Activated CD4-positive, alpha-beta T cell treated with anti-CD3 and anti-CD28 coated beads, Interleukin-2, amount 10 ng/mL, durations not matched to agents 24 days and 14 days (primary cell): ENCODE data around the gene THSD7A. TPM values are rescaled to one million over a fixed set of nuclear protein-coding genes. Genes with fewer than 3 reads are reported as not detected.

Source experiments
- DNase-seq: peaks from one replicate; pipeline ENCODE4 v3.0.0; 2022
- H3K27ac Mint-ChIP-seq: one replicate; pipeline ENCODE4 v1.8.0; 2022; ENCODE audit warnings: mild to moderate bottlenecking, mixed read lengths
- H3K27me3 Mint-ChIP-seq: one replicate; pipeline ENCODE4 v1.8.0; 2022; ENCODE audit warnings: mixed read lengths
- H3K36me3 Mint-ChIP-seq: one replicate; pipeline ENCODE4 v1.8.0; 2022; ENCODE audit warnings: low read depth, mild to moderate bottlenecking, mixed read lengths
- H3K4me1 Mint-ChIP-seq: one replicate; pipeline ENCODE4 v1.8.0; 2021; ENCODE audit warnings: mixed read lengths
- H3K4me3 Mint-ChIP-seq: one replicate; pipeline ENCODE4 v1.8.0; 2022; ENCODE audit warnings: mild to moderate bottlenecking, moderate library complexity, mixed read lengths
- H3K9me3 Mint-ChIP-seq: one replicate; pipeline ENCODE4 v1.8.0; 2021; ENCODE audit warnings: mixed read lengths
- intact Hi-C: fragments of 100-400 bp; cut with micrococcal nuclease; formaldehyde crosslinking; loops from one replicate; pipeline ENCODE4 v1.15.1; 2023
- total RNA-seq: library from RNA; stranded (reverse); gene quantifications from 2 replicates; pipeline ENCODE4 v1.2.3, GENCODE V29; 2022

THSD7A gene
- total RNA-seq, 1 donor from 2014 or later, result not detected

DNA sequence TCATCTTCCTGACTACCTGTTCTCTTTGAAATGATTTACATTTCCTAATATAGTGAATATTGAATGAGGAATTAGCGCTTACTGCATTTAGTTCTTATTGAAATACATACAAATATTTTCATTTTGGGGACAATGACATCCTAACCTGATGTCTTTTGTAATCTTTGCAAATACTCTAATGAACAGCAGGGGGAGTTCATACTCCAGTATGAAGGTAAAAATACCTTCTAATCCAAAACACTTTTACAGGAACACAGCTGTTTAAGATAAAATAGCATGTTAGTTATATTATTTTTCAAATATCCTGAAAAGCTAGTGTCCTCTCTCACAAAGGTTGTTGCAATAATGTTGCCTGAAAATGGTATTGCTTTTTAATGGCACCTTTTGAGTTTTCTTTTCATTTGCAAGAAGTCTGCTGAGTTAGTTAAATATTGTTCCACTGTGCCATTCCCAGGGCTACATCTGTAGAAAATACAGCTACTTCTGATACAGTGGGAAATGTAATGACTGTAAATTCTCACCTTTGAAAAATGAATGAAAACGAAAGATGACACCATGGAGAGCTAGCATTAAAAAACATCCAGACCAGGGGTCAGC is 458.4 kb downstream of the THSD7A start:
- Mint-ChIP-seq H3K27ac (no peak overlapping the region), H3K36me3 (no peaks in the 10 kb centered on the region), H3K4me1 (no peaks in the 10 kb centered on the region), H3K4me3 (no peak overlapping the region), H3K27me3 (no peaks in the 10 kb centered on the region), H3K9me3 (no peaks in the 10 kb centered on the region)
- intact Hi-C loops, result no loop called here
- no peak for DNase-seq

DNA sequence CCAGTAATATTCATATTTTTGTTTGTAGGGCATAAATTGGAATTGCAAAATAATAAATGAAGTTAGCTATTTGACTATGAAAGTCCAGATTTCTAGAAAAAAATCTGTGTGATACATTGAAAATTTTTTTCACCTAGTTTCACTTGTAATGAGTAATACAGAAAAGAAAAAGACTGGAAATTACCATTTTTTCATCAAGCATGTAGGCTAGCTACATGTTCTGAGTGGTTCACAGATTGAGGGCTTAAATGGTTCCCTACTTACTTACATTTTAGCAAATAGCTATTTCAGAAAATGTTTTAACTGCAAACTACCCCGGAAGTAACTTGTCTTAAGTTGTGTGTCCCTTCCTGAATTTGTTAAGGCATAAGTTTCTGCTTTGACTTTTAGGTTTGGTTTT is 462.3 kb downstream of the THSD7A start:
- H3K36me3 Mint-ChIP-seq, result no peaks in the 10 kb centered on the region
- no peaks in the 10 kb centered on the region for H3K27me3 Mint-ChIP-seq
- H3K27ac Mint-ChIP-seq, result no peak overlapping the region
- no peak overlapping the region for H3K4me3 Mint-ChIP-seq
- no peaks in the 10 kb centered on the region for H3K4me1 Mint-ChIP-seq
- intact Hi-C loops, result no loop called here
- peak; percentile 26 for DNase-seq
- no peaks in the 10 kb centered on the region for H3K9me3 Mint-ChIP-seq

DNA sequence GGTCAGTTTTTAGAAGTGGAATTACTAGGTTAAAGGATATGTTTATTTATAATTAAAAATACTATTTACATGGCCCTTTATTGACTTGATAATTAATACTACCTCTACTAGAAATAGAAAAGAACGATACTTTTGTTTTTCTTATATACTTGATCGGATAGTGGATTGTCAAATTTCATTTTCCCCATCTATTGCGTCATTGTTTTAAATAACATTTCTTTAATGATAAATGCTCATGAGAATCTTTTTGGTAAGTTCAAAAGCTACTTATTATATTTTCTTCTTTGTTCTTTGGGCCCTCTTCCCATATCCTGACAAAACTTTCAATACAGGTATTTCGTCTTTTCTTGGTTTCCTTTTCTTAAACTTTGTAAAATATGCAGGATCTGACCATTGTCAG is 465.9 kb downstream of the THSD7A start:
- Mint-ChIP-seq H3K4me1 (no peaks in the 10 kb centered on the region), H3K36me3 (no peaks in the 10 kb centered on the region), H3K27ac (no peak overlapping the region), H3K4me3 (no peak overlapping the region), H3K27me3 (no peaks in the 10 kb centered on the region), H3K9me3 (no peaks in the 10 kb centered on the region)
- no peak for DNase-seq
- intact Hi-C loops, result no loop called here

GRCh38 chr7:11358637-11359036 is 473.4 kb downstream of the THSD7A start:
- DNase-seq, result no peak
- no peaks in the 10 kb centered on the region for H3K9me3 Mint-ChIP-seq
- intact Hi-C loops, result no loop called here
- H3K27me3 Mint-ChIP-seq, result no peaks in the 10 kb centered on the region
- no peak overlapping the region for H3K4me3 Mint-ChIP-seq
- no peaks in the 10 kb centered on the region for H3K36me3 Mint-ChIP-seq
- H3K27ac Mint-ChIP-seq, result no peak overlapping the region
- no peaks in the 10 kb centered on the region for H3K4me1 Mint-ChIP-seq

- no peaks in the 10 kb centered on the region for H3K4me1 Mint-ChIP-seq
- intact Hi-C loops, result no loop called here
- no peaks in the 10 kb centered on the region for H3K9me3 Mint-ChIP-seq
- H3K36me3 Mint-ChIP-seq, result no peaks in the 10 kb centered on the region
- no peak overlapping the region for H3K4me3 Mint-ChIP-seq
- H3K27ac Mint-ChIP-seq, result no peak overlapping the region
- no peak for DNase-seq
- peaks cover 2% of the 10 kb centered on the region for H3K27me3 Mint-ChIP-seq
Observed at GRCh38 chr7:11355399-11356005, 476.5 kb downstream of the THSD7A start.

- Mint-ChIP-seq H3K4me1 (no peaks in the 10 kb centered on the region), H3K9me3 (no peaks in the 10 kb centered on the region), H3K27ac (no peak overlapping the region), H3K36me3 (no peaks in the 10 kb centered on the region), H3K27me3 (peaks cover 8% of the 10 kb centered on the region), H3K4me3 (no peak overlapping the region)
- DNase-seq, result no peak
- intact Hi-C loops, result no loop called here
Observed at GRCh38 chr7:11346302-11346701, 485.7 kb downstream of the THSD7A start.

- H3K9me3 Mint-ChIP-seq, result no peaks in the 10 kb centered on the region
- H3K27ac Mint-ChIP-seq, result no peak overlapping the region
- peaks cover 2% of the 10 kb centered on the region for H3K4me1 Mint-ChIP-seq
- intact Hi-C loops, result no loop called here
- no peak overlapping the region for H3K4me3 Mint-ChIP-seq
- no peak for DNase-seq
- peaks cover 9% of the 10 kb centered on the region for H3K27me3 Mint-ChIP-seq
- H3K36me3 Mint-ChIP-seq, result no peaks in the 10 kb centered on the region
Observed at GRCh38 chr7:11345621-11346020, 486.4 kb downstream of the THSD7A start.

DNA sequence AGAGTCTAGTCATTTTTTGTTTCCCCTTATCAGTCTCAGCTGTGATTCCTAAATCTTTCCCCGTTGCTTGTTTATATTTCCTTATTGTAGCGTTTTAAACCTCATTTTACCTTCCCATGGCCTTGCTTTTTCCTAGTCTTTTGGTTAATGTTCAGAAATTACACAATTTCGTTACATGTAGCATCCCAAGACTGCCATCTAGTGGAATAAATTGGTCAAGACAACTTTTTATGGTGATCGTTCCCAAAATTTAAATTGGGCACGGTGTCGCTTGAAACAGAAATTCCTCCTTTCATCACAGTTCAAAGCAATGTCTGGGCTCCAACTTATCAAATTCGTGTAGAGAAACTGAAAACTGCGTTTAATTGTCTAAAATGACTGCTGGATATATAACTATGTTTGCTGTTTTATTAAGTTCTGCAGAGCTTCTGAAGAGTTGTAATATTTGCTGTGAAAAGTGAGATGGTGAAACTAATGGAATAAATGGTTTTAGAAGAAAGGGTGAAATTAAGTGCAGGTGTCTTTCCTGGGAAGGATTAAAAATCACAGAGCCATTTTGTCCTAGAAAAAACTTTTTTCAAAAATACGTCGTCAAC is 488.1 kb downstream of the THSD7A start:
- H3K27me3 Mint-ChIP-seq, result peaks cover 9% of the 10 kb centered on the region
- no peak overlapping the region for H3K4me3 Mint-ChIP-seq
- no peaks in the 10 kb centered on the region for H3K36me3 Mint-ChIP-seq
- no peak overlapping the region for H3K27ac Mint-ChIP-seq
- H3K9me3 Mint-ChIP-seq, result no peaks in the 10 kb centered on the region
- H3K4me1 Mint-ChIP-seq, result peaks cover 2% of the 10 kb centered on the region
- intact Hi-C loops, result loop anchor here (5.0 kb wide), 1 partner anchor 457 kb away; no protein-coding TSS in a partner anchor
- DNase-seq, result peak; percentile 69

GRCh38 chr7:11343136-11343535 is 488.9 kb downstream of the THSD7A start:
- Mint-ChIP-seq H3K27me3 (peaks cover 9% of the 10 kb centered on the region), H3K9me3 (no peaks in the 10 kb centered on the region), H3K4me1 (peaks cover 2% of the 10 kb centered on the region), H3K4me3 (no peak overlapping the region), H3K27ac (no peak overlapping the region), H3K36me3 (no peaks in the 10 kb centered on the region)
- peak; percentile 17 for DNase-seq
- intact Hi-C loops, result loop anchor here (5.0 kb wide), 1 partner anchor 456 kb away; no protein-coding TSS in a partner anchor

DNA sequence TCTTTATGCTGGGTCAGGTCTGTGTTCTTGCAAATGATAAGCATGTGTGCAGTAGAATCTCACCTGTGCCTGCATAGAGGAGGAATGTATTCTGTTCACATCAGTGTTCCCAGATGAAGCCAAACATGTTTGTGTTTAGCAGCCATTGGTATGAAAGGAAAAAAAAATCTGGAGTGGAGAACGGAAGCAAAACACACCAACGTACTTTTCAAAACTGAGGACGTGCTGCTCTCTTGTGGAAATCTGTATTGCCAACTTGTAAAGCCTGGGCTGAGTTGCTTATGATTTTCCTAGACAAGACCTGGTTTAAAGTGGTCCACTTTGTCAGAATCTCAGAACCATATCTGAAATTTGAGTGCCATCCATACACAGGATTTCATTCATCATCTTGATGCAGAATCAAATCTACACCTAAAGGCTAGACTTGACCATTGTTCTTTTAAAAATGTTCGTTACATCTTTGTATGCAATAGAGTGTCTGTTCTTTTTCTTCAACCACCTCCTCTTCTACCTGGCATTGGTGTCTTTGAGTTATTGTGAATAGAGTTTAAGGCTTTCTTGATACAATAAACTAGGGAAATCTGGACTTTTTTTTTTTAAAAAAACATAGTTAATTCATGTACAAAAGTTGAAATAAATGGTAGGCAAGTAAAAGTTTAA is 490.6 kb downstream of the THSD7A start:
- no peak overlapping the region for H3K4me3 Mint-ChIP-seq
- no peak overlapping the region for H3K27ac Mint-ChIP-seq
- H3K36me3 Mint-ChIP-seq, result no peaks in the 10 kb centered on the region
- no peaks in the 10 kb centered on the region for H3K9me3 Mint-ChIP-seq
- DNase-seq, result peak; percentile 45
- H3K27me3 Mint-ChIP-seq, result peaks cover 9% of the 10 kb centered on the region
- peaks cover 2% of the 10 kb centered on the region for H3K4me1 Mint-ChIP-seq
- intact Hi-C loops, result loop anchor here (5.0 kb wide), 1 partner anchor 454 kb away; no protein-coding TSS in a partner anchor

DNA sequence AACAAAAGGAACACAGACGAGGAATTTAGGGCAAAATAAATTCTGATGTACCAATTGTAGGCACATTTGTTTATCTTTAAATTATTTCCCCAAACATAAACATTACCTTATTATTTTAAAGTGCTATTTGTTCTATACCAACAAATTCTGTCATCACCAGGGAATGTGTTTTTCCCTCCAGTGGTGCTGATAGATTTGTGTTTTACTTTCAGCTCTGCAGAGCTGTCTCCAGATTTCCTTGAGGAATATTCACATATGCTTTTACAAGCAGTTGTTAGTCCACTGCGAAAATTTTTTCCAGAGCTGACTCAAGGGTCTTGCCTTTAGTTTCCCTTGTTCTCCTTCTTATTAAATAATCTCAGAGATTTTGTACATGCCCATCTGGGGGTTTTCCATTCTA is 495.6 kb downstream of the THSD7A start:
- DNase-seq, result no peak
- Mint-ChIP-seq H3K27me3 (peaks cover 2% of the 10 kb centered on the region), H3K27ac (no peak overlapping the region), H3K36me3 (no peaks in the 10 kb centered on the region), H3K4me3 (no peak overlapping the region), H3K4me1 (peaks cover 2% of the 10 kb centered on the region), H3K9me3 (no peaks in the 10 kb centered on the region)
- intact Hi-C loops, result no loop called here

DNA sequence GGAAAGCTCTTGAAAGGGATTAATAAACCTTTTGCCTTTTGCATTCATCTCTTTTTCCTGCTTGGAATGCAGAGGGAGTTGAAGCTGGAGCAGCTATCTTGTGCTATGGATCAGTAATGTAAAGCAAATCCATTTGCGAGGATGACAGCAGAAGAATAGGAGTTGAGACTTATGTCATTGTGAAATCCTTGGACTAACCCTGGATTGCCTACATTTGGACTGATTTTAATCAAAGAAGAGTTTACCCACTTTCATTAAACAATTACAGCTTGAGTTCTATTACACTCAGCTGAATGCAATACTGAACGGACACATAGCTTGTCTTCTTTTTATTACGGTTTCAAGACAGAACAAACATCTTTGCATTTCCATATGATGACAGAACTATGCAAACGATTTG is 496.1 kb downstream of the THSD7A start:
- no peak for DNase-seq
- Mint-ChIP-seq H3K9me3 (no peaks in the 10 kb centered on the region), H3K4me3 (no peak overlapping the region), H3K36me3 (no peaks in the 10 kb centered on the region), H3K4me1 (no peaks in the 10 kb centered on the region), H3K27ac (no peak overlapping the region), H3K27me3 (no peaks in the 10 kb centered on the region)
- intact Hi-C loops, result no loop called here

GRCh38 chr7:11332865-11333228 is 499.2 kb downstream of the THSD7A start:
- H3K4me1 Mint-ChIP-seq, result no peaks in the 10 kb centered on the region
- no peak overlapping the region for H3K27ac Mint-ChIP-seq
- no peaks in the 10 kb centered on the region for H3K36me3 Mint-ChIP-seq
- no peaks in the 10 kb centered on the region for H3K27me3 Mint-ChIP-seq
- intact Hi-C loops, result no loop called here
- no peak for DNase-seq
- H3K9me3 Mint-ChIP-seq, result no peaks in the 10 kb centered on the region
- no peak overlapping the region for H3K4me3 Mint-ChIP-seq

GRCh38 chr7:11332186-11332864 is 499.7 kb downstream of the THSD7A start:
- H3K36me3 Mint-ChIP-seq, result no peaks in the 10 kb centered on the region
- no peaks in the 10 kb centered on the region for H3K27me3 Mint-ChIP-seq
- intact Hi-C loops, result no loop called here
- DNase-seq, result no peak
- no peaks in the 10 kb centered on the region for H3K4me1 Mint-ChIP-seq
- H3K4me3 Mint-ChIP-seq, result no peak overlapping the region
- no peaks in the 10 kb centered on the region for H3K9me3 Mint-ChIP-seq
- no peak overlapping the region for H3K27ac Mint-ChIP-seq
